Measurements from ENCODE around the gene PITPNC1.
A peak's percentile ranks its signal among the peaks of the same experiment; 100 is the strongest.
"Not testable (repeated sequence)": the region's sequence is repeated elsewhere in the genome, so short reads cannot be mapped to it uniquely, and the experiment has no call there.

PITPNC1 gene

DNA sequence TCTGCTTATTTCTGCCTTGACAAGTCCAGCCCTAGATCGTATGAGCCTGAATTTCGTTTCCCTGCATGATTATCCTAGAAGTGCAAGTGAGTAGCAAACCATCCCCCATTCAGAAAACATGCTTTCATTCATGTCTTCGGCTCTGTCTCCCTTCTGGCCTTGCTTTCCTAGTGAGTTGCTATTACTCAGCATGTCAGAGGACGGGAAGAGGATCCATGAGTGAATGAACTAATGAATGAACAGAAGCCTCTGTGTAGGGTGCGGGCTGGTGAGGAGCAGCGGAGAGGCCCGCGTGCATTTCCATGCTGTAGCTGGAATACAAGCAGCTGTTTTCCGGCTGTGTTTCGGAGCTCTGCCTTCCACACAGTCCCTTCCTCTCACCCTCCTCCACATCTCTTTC, 184.9 kb downstream of the PITPNC1 start:
- H3K27ac ChIP-seq: no peak overlapping the region
- no peak for DNase-seq (ENCODE audit: low read depth, low spot score)

DNA sequence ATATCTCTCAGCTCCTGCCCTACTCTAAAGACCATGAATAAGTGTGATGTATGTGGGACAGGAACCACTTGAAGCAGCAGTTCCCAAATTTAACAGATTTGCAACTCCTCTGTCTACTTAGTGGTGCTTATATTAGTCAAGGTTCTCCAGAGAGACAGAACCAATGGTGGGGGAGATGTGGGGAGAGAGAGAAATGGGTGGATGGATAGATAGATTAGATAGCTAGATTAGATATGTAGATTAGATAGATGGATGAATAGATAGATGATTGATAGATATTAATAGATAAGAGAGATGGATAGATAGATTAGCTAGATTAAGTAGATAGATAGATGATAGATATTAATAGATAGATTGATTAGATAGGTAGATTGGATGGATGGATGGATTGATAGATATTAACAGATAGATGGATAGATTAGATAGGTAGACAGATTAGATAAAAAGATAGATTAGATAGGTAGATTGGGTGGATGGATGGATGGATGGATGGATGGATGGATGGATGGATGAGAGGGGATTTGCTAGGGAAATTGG, 186.7 kb downstream of the PITPNC1 start:
- H3K27ac ChIP-seq: no peak overlapping the region
- no peak for DNase-seq (ENCODE audit: low read depth, low spot score)

DNA sequence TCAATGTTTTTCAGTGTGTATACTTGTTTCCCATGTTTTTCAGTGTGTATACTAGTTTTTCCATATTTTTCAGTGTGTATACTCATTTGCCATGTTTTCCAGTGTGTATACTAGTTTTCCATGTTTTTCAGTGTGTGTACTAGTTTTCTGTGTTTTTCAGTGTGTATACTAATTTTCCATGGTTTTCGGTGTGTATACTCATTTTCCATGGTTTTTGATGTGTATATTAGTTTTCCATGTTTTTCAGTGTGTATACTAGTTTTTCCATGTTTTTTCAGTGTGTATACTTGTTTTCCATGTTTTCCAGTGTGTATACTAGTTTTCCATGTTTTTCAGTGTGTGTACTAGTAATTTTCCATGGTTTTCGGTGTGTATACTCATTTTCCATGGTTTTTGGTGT, 188.0 kb downstream of the PITPNC1 start:
- no peak for DNase-seq (ENCODE audit: low read depth, low spot score)
- H3K27ac ChIP-seq: no peak overlapping the region

DNA sequence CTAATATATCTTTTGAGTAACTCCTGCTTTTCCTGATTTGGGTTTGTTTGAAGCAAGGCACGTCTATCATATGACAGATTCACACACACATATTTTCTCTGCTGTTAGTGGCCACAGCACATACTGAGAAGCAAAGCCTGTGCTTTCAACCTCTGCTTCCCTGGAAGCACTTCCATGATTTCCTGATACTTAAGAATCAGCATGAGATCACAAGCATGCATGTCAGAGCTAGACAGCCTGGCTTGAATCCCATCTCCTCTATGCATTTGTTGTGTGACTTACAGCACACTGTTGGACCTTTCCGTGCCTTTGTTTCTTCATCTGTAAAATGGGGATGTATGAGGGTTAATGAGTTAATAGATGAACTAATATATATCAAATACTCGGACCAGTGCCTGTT, 189.6 kb downstream of the PITPNC1 start:
- DNase-seq (ENCODE audit: low read depth, low spot score): no peak
- no peak overlapping the region for H3K27ac ChIP-seq

DNA sequence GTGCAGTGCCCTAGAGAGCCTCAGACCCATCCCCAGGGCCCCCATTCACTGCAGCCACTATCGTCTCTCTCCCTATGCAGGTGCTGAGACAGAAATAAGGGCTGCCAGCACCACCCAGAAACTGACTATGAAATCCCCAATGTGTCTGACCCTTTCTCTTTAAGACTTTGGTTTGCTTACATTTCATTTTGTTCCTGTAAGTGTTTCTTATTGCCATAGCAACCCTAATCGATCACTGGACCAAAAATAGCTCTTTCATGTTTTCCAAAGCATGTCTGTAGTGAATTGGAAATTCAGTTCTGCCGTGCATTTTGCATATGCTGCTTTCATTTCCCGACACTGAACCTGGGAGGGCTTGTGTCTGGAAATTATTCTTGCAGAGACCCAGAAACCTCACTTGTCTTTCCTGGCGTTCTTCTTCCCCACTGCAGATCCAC, 192.0 kb downstream of the PITPNC1 start:
- no peak for DNase-seq (ENCODE audit: low read depth, low spot score)
- H3K27ac ChIP-seq: no peak overlapping the region

DNA sequence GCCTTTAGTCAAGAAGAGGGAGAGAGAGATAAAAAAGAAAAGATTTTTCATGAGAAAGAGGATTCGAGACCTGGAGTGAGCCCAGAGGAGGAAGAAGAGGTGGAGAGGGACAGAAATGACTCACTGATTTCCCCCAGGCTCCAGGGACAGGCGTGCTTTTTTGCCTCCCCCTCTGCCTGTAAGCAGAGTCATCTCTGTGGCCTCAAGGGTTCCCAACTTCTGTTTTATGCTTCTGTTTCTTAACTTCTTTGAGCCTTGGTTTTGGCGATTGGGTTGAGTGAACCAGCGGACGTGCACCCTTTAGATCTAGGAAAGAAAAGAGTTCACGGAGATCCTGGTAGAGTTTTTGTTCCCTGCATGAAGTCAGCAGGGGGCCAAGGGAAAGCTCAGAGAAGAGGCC, 192.8 kb downstream of the PITPNC1 start:
- H3K27ac ChIP-seq: no peak overlapping the region
- no peak for DNase-seq (ENCODE audit: low read depth, low spot score)

DNA sequence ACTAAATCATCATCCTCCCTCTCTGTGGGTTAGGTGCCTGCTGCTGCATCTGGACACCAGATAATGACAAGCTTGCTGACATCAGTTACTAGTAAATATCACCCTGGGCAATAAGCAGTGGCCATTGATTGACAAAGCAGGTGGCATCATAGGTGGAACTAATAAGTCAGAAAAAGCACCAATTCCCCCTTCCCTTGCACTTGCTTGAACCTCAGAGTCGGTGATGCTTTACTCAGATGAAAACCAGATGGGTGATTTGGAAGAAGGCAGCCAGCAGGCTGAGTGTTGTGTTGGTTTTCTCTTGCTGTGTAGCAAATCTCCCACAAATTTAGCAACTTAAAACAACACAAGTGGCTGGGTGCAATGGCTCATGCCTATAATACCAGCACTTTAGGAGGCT, 193.7 kb downstream of the PITPNC1 start:
- no peak for DNase-seq (ENCODE audit: low read depth, low spot score)
- no peak overlapping the region for H3K27ac ChIP-seq

DNA sequence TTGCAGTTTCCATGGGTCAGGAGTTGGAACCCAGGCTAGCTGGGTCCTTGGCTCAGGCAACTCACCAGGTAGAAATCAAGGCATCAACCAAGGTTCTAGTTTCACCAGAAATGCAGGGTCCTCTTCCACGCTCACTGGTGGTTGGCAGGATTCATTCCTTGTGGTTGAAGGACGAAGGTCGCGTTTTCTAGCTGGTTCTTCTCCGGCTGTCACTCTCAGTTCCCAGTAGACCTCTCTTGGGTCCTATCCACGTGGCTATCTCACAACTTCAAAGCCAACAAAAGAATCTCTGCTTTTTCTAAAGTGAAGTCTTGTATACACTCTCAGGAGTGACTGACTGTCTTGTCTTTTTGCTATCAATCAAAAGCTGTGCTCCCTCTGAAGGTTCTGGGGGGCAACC, 194.4 kb downstream of the PITPNC1 start:
- no peak for DNase-seq (ENCODE audit: low read depth, low spot score)
- no peak overlapping the region for H3K27ac ChIP-seq

DNA sequence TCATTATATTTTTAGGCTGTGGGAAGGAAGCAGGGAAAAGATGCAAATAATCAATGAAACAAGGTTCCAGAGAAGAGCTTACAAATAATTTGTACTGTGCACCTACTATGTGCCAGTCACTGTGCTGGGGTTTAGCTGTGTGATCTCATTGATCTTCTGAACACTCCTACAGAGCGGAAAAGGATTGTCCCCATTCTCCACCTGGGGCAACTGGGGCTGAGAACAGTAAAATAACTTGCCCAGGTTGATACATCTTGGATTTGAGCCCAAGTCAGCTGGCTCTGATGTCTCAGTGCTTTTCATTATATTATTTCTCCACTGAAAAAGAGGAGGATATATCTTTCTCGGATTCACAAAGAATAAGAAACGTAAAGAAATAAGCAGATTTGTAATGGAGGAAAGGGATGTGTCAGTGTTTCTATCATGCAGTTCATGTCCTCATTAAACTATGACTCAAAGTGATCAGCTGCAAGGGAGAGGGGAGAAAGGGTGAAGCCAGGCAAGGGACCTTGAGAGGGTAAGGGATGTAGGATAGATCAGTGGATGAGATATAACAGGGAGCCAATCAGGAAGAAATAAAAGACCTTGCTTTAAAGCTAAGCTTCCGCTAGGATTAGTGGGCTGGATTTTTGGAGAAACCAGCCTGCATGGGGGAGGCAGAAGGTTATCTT, 197.0 kb downstream of the PITPNC1 start:
- DNase-seq (ENCODE audit: low read depth, low spot score): no peak
- H3K27ac ChIP-seq: no peak overlapping the region

DNA sequence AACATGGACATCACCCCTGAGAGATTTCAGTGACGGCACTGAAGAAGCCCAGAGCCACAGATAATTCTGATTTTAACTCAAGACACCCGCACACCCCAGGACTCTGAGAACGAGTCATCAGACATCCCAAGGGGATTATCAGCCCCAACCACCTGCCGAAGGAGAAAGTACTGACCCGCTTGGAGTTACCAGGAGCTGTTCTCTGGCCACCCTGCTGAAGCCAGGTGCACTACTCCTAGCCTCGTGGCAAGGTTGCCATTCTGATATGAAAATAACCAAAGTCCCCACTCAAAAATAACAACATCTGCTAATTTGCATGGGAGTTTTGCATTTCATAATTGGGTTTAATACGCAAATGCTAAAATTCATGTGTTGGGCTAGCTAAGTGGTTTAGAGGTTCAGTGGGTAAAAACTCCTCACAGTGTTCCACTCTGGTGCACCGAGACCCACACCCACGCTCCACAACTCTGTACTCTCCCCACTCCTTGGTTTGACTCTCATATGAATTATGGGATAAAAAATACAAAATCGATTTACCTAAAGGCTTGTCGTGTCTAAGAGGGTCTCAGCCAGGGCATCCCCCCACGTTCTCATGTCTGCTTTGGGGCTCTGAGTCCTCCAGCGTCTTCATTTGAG, 197.7 kb downstream of the PITPNC1 start:
- no peak overlapping the region for H3K27ac ChIP-seq
- no peak for DNase-seq (ENCODE audit: low read depth, low spot score)

DNA sequence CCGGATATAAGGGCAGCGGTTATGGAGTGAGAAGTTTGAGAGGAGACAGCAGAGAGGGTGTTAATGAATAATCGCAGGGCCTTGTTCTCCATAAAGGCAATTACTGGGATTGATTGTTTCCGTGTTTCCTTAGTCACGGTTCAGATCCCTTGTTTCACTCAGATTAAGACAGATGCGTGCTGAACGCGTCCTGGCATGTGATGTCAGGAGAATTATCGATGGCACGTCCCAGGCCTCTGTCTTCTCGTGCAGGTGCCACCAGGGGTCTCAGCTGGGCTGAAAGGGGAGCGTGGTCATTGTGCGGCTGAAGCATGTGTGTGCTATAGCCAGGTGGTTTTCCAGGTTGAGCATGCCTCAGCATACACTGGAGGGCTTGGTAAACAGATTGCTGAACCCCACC, 198.2 kb downstream of the PITPNC1 start:
- no peak for DNase-seq (ENCODE audit: low read depth, low spot score)
- H3K27ac ChIP-seq: no peak overlapping the region

DNA sequence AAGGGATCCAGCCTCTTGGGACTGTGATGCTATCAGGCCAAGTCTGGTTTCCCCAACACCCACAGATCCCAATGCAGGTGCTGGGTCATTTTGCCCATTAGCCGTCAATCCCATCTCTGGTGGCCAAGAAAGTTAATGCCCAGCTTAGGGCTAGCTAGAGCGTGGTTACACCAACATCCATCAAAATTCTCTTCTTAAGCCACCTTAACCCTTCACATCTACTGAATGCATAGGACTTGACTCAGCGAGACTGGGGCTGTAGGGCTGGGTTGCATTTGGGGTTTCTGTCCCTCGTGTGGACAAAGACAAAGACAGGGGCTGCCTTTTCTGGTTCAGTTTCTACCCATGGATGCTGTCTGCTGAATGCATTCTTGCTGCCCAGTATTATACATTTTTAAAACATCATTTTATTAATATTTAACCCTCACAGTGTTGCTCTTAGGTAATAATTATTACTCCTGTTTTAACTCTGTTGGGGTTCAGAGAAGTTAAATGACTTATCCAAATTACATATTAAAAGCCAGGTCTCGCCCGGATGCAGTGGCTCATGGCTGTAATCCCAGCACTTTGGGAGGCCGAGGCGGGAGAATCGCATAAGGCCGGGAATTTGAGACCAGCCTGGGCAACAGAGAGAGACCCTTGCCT, 199.5 kb downstream of the PITPNC1 start:
- H3K27ac ChIP-seq: no peak overlapping the region
- no peak for DNase-seq (ENCODE audit: low read depth, low spot score)

DNA sequence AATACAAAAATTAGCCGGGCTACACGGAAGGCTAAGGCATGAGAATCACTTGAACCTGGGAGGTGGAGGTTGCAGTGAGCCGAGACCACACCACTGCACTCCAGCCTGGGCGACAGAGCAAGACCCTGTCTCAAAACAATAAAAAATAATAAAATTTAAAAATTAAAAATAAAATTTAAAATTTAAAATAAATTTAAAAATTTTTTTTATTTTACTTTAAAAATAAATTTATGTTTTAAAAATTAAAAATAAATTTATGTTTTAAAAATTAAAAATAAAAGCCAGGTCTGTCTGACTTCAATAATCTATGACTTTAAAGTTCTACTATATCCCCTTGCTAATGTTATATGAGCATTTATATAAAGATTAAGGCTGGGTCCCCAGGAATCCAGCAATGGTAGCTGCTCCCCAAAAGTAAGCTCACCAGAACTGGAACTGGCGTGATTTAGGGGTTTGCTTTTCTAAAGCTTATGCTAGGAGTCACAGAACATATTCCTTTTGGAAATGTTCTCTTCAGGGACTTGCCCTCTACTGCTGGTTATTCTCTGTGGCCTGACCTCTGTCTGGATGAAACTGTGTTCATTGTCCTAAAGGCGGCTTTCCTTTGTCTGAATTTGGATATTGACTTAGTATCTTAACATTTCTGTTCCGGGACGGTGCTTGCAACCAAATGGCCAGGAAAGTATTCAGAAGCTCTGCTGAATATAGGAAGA, 200.5 kb downstream of the PITPNC1 start:
- H3K27ac ChIP-seq: no peak overlapping the region
- DNase-seq (ENCODE audit: low read depth, low spot score): no peak

DNA sequence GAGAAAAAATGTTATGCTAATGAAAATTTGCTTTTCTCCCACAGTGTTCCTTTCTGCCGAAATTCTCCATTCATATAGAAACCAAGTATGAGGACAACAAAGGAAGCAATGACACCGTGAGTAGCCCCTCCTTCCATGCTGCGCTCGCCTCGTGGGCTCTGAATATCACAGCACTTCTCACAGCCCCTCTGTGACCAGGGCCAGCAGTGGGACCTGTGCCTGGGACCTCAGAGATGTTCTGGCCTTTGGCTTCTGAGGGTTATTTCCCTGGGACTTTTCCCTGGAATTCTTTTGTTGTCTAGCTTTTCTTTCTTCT, 201.0 kb downstream of the PITPNC1 start:
- DNase-seq (ENCODE audit: low read depth, low spot score): no peak
- no peak overlapping the region for H3K27ac ChIP-seq

DNA sequence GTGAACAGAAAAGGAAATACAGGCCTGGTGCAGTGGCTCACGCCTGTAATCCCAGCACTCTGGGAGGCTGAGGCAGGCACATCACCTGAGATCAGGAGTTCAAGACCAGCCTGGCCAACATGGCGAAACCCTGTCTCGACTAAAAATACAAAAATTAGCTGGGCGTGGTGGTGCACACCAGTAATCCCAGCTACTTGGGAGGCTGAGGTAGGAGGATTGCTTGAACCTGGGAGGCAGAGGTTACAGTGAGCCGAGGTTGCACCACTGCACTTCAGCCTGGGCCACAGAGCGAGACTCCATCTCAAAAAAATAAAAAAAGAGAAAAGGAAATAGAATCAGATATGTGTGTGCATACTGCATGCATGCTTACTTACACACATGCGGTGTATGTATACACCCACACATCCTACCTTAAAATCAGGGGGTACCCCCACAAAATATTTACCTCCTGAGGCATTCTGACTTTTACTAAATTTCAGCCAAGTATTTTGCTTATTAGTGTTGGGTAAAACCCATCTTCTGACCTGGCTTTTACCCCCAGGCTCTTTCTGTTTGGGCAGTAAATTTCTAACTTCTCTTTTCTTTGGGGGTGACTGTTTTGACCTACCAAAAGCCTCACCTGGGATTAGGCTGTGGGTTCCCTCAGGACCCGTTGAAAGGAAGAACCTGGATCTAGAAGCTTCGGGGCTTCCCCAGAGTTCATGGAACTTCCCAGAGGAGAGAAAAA, 201.8 kb downstream of the PITPNC1 start:
- not testable (repeated sequence) for H3K27ac ChIP-seq; DNase-seq (ENCODE audit: low read depth, low spot score)

DNA sequence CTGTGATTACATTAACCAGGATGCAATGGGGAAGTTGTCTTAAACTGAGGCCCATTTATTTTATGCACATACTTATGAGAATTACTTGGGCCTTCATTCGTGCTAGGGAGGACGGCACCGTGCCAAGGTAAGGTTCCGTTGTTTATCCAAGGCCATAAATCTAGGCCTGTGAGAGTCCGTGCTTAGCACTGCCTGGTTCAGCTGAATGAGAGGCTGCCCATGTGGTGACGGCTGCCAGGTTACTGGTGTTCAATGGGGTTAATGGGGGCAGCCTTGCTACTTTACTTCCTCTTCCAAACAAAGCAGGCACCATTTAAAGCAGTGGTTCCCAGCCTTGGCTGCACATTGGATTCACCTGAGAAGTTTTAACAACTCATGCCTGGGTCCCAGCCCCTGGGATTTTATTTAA, 205.6 kb downstream of the PITPNC1 start:
- H3K27ac ChIP-seq: no peak overlapping the region
- no peak for DNase-seq (ENCODE audit: low read depth, low spot score)

DNA sequence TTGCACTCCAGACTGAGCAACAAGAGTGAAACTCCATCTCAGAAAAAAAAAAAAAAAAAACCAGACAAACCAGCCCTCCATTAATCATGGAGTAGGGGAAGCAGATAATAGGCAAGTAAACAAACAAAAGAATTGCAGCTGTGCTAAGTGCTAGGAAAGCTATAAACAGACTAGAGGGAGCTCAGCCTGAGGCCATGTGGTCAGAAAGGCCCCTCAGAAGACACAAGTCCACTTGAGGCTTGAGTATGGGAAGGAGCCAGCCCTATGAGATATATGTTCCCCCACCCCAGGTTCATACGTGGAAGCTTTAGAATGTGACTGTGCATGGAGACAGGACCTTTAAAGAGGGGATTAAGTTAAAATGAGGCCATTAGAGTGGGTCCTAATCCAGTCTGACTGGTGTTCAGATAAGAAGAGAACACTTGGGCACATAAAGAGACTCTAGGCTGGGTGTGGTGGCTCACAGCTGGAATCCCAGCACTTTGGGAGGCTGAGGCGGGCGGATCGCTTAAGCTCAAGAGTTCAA, 208.1 kb downstream of the PITPNC1 start:
- peak; percentile 54 for DNase-seq (ENCODE audit: low read depth, low spot score)
- H3K27ac ChIP-seq: peak overlapping the region; percentile 38

DNA sequence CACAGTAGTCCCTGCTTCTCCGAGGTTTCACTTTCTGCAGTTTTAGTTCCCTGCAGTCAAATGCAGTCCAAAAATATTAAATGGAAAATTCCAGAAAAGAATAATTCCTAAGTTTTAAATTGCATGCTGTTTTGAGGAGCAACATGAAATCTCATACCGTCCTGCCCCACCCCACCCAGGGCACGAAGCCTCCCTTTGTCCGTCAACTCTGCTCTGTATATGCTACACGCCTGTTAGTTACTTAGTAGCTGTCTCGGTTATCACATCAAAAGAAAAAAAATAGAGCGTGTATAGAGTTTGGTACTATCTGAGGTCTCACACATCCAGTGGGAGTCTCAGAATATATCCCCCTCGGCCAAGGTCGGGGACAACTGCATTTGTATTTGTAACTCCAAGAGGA, 211.2 kb downstream of the PITPNC1 start:
- no peak for DNase-seq (ENCODE audit: low read depth, low spot score)
- no peak overlapping the region for H3K27ac ChIP-seq

DNA sequence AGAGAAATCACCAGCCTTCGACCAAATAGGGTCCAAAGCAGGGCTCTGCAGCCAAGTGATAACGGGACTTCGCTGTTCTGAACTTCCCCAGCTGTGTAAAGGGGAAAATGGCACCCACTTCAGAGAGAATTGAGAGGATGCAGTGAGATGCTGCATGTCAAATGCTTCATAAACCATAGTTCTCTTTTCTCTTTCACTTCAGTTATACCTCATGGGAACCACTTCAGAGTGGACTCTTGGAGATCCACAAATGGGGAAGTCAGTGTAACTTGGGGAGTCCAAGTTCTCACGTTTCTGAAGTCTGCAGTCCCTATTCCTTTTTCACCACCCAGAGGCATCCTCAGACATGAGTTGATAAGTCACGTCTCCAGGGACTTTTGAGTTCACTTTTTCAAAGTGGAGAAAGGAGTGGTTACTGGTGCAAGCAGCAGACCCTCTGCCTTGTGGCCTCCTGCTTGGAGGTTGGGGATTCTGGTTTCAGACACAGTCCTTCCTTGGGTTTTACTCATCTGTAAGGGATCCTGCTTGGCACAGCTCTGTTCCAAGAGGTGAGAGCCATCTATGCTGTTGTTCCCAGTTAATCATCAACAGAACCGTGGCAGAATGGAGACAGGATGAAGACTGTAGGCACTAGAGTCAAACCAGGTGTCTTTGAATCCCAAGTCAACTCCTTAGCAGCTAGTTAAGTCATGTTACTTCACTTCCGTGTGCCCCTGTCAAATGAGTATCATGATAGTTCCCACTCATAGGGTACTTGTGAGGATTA, 217.2 kb downstream of the PITPNC1 start:
- no peak for DNase-seq (ENCODE audit: low read depth, low spot score)
- H3K27ac ChIP-seq: no peak overlapping the region

Data from epithelial cell of prostate (primary cell).